ENCODE results near the gene S100A1.
A peak's percentile ranks its signal among the peaks of the same experiment; 100 is the strongest.
"Not testable (repeated sequence)": the region's sequence is repeated elsewhere in the genome, so short reads cannot be mapped to it uniquely, and the experiment has no call there.

The S100A1 gene

GRCh38 chr1:153658400-153659174, 30.4 kb downstream of the S100A1 start, which contains the start of gene SNAPIN:
TSS of gene SNAPIN (plus strand) at chr1:153658703. CDS start at chr1:153658744, 41 bp downstream.
- peak; percentile 90 for DNase-seq

- no peak for DNase-seq
These were observed 30.9 kb downstream of the S100A1 start for GRCh38 chr1:153659175-153659534.

GRCh38 chr1:153659656-153660055, 31.4 kb downstream of the S100A1 start:
- DNase-seq, result no peak

- no peak for DNase-seq
These were observed 33.0 kb downstream of the S100A1 start for GRCh38 chr1:153661111-153661708.

- DNase-seq, result no peak
These were observed 34.0 kb downstream of the S100A1 start for GRCh38 chr1:153662269-153662668.

- no peak for DNase-seq
These were observed 35.0 kb downstream of the S100A1 start for GRCh38 chr1:153663211-153663610.

GRCh38 chr1:153667439-153667838, 39.2 kb downstream of the S100A1 start:
- DNase-seq, result no peak

GRCh38 chr1:153668672-153669071, 40.4 kb downstream of the S100A1 start:
- DNase-seq, result not testable (repeated sequence)

- DNase-seq, result no peak
These were observed 41.4 kb downstream of the S100A1 start for GRCh38 chr1:153669606-153670005.

- DNase-seq, result no peak
These were observed 42.1 kb downstream of the S100A1 start for GRCh38 chr1:153670257-153670858.

GRCh38 chr1:153670859-153671627, 42.8 kb downstream of the S100A1 start, which contains the start of gene ILF2:
TSS of gene ILF2 (minus strand) at chr1:153670993. CDS start at chr1:153670922, 71 bp downstream.
- DNase-seq, result peak; percentile 99

GRCh38 chr1:153671628-153672353, 43.6 kb downstream of the S100A1 start:
- peak; percentile 81 for DNase-seq

- no peak for DNase-seq
These were observed 45.3 kb downstream of the S100A1 start for GRCh38 chr1:153673511-153673910.

- peak; percentile 46 for DNase-seq
These were observed 49.7 kb downstream of the S100A1 start for GRCh38 chr1:153677718-153678518.

GRCh38 chr1:153678519-153679336, 50.5 kb downstream of the S100A1 start, which contains the start of gene NPR1:
TSS of gene NPR1 (plus strand) at chr1:153678688. CDS start at chr1:153679109, 421 bp downstream.
- DNase-seq, result peak; percentile 23

GRCh38 chr1:153679337-153680119, 51.3 kb downstream of the S100A1 start:
- no peak for DNase-seq

GRCh38 chr1:153680120-153680403, 51.8 kb downstream of the S100A1 start:
- no peak for DNase-seq

Measured in DMS79 treated with DMSO at 0.1 percent for 48 hours (cell line).